AG04450 (cell line): Measurements from ENCODE around the gene CYP2A13. TPM values are rescaled to one million over a fixed set of nuclear protein-coding genes. Genes with fewer than 3 reads are reported as not detected.
"Not testable (repeated sequence)": the region's sequence is repeated elsewhere in the genome, so short reads cannot be mapped to it uniquely, and the experiment has no call there.

Experiments used
- CTCF ChIA-PET: fragments of 300-600, 350-600 bp; formaldehyde crosslinking; extraction: SDS; loops from one replicate; lab custom pipeline; 2022; ENCODE audit warnings: antibody characterized with exemption, inconsistent platforms; lab: Charles Lee
- POLR2A ChIA-PET: fragments of 350-600 bp; formaldehyde crosslinking; extraction: SDS; loops from one replicate; lab custom pipeline; 2021; ENCODE audit warnings: antibody characterized with exemption, inconsistent platforms; lab: Yijun Ruan, JAX
- DNase-seq: peaks from one replicate; pipeline ENCODE4 v3.0.0-alpha.2; 2011; ENCODE audit warnings: low read depth, low spot score
- H3K27ac ChIP-seq: one replicate; pipeline ENCODE4 v1.5.1; 2012; ENCODE audit warnings: low read depth, low read length, control low read depth
- H3K27me3 ChIP-seq: one replicate; pipeline ENCODE4 v1.6.0; 2012; ENCODE audit warnings: low read length; ENCODE audit not compliant: control insufficient read depth, insufficient read depth
- H3K4me3 ChIP-seq: 2 replicates; pipeline ENCODE4 v1.5.1; 2011; ENCODE audit warnings: mild to moderate bottlenecking, low read depth, low read length, control low read depth
- H3K9me3 ChIP-seq: 2 replicates; pipeline ENCODE4 v1.5.1; 2012; ENCODE audit warnings: low read length; ENCODE audit not compliant: control insufficient read depth, insufficient read depth
- polyA plus RNA-seq: library from polyadenylated mRNA; depleted of rRNA; stranded (reverse); fragments of >200 nt; gene quantifications from 2 replicates; pipeline ENCODE4 v1.2.3, GENCODE V29; 2011
- TF ChIP-seq, protein P1 (sequence below): IDR thresholded peaks from 2 replicates; pipeline ENCODE4 v1.5.1; 2011; ENCODE audit warnings: low read depth, low read length, control low read depth, inconsistent platforms

CYP2A13 gene
- polyA plus RNA-seq, 1 experiment: not detected

DNA sequence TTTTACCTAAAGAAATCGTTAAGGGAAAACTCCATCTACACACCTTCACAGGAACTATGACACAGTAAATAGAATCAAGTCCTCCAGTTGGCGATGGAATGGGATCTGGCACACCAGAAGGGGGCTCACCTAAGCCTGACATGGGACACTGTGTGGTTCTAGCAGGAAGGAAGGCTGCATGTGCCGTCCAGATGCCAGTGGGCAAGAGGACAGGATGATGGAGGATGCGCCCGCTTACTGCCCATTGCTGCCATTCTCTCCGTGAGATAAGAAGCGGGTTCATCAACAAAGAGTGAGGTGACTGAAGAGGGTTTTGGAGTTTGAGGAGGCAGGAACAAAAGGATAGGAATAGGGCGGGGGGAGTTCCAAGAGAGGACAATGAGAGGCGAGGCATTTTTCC, 23.0 kb downstream of the CYP2A13 start:
- Histone ChIP-seq H3K27ac (no peak overlapping the region), H3K4me3 (no peak overlapping the region), H3K27me3 (peaks cover 6% of the 10 kb centered on the region), H3K9me3 (no peaks in the 10 kb centered on the region; the same call in 1 of the 2 replicates)
- POLR2A ChIA-PET: no interaction called here
- CTCF ChIA-PET: no interaction called here
- DNase-seq: no peak
- TF ChIP-seq, protein P1, sequence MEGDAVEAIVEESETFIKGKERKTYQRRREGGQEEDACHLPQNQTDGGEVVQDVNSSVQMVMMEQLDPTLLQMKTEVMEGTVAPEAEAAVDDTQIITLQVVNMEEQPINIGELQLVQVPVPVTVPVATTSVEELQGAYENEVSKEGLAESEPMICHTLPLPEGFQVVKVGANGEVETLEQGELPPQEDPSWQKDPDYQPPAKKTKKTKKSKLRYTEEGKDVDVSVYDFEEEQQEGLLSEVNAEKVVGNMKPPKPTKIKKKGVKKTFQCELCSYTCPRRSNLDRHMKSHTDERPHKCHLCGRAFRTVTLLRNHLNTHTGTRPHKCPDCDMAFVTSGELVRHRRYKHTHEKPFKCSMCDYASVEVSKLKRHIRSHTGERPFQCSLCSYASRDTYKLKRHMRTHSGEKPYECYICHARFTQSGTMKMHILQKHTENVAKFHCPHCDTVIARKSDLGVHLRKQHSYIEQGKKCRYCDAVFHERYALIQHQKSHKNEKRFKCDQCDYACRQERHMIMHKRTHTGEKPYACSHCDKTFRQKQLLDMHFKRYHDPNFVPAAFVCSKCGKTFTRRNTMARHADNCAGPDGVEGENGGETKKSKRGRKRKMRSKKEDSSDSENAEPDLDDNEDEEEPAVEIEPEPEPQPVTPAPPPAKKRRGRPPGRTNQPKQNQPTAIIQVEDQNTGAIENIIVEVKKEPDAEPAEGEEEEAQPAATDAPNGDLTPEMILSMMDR: no peak

DNA sequence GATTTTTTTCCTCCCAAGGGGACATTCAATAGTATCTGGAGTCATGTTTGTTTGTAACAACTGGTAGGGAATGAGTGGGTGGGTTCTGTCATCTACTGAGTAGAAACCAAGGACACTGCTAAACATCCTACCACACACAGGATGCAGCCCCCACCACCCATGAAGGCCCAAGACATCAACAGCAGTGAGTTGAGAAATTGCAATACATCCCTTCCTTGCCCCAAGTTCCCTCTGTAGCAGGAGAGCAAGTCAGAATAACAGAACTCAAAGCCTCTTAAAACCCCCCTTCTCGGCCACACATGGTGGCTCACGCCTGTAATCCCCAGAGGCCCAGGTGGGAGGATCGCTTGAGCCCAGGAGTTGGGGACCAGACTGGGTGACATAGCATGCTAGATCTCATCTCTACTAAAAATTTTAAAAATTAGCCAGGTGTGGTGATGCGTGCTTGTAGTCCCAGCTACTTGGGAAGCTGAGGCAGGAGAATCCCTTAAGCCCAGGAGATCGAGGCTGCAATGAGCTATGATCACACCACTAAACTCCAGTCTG, 23.6 kb downstream of the CYP2A13 start:
- CTCF ChIA-PET: no interaction called here

DNA sequence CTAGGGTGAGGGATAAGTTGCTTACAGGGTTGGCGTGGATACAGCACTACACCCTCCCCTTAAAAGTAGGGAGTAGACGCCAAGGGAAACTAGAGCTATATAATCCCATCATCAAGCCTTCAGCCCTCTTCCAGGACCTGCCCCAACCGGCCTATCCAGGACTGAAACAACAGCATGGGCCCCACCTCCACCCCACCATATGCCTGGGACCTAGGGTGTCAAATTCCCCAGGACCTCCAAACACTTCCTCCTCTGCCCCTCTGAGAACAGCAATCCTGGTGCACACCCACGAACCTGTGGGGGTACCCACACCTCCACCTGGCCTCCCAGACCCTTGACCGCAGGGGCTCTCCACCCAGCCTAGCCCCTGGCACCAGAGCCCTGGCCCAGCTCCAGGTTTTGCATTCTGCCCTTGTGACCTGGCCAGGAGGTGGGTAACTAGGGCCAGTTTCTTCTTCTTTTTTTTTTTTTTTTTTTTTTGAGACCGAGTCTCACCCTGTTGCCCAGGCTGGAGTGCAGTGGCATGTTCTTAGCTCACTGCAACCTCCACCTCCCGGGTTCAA, 24.6 kb downstream of the CYP2A13 start:
- Histone ChIP-seq H3K9me3 (no peaks in the 10 kb centered on the region; the same call in 1 of the 2 replicates), H3K27me3 (peaks cover 6% of the 10 kb centered on the region), H3K4me3 (no peak overlapping the region), H3K27ac (no peak overlapping the region)
- POLR2A ChIA-PET: no interaction called here
- CTCF ChIA-PET: no interaction called here
- TF ChIP-seq, protein P1: no peak
- DNase-seq: no peak

More for the DNA sequence above, 23.6 kb downstream of the CYP2A13 start:
- TF ChIP-seq, protein P1: no peak
- peaks cover 6% of the 10 kb centered on the region for H3K27me3 ChIP-seq
- no peak overlapping the region for H3K27ac ChIP-seq
- POLR2A ChIA-PET: no interaction called here
- H3K9me3 ChIP-seq: no peaks in the 10 kb centered on the region; the same call in 1 of the 2 replicates
- DNase-seq: no peak
- H3K4me3 ChIP-seq: no peak overlapping the region

DNA sequence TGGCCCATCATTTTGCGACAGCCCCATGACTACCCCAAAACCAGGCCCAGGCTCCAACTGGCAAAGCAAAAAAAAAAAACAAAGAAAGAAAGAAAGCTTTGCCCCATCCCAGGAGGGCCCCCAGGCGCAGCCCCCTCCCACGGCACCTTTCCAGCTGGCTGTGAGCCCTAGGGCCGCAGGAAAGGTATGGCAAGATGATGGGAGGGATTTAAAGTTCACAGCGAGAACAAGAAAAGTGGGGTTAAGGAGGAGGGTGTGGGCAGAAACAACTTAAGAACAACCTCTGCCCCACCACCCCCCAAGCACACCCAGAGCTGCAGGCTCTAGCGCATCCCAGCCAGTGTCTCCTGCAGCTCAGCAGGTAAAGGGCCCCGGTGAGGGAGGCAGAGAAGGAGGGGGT, 25.9 kb downstream of the CYP2A13 start, which contains the start of gene CYP2F1:
TSS of gene CYP2F1 (plus strand) at position 301 of the 400 bp plus-strand sequence. CDS start 1,757 bp downstream, outside the sequence.
- no peak for DNase-seq
- ChIA-PET POLR2A (no interaction called here), CTCF (no interaction called here)
- TF ChIP-seq, protein P1: no peak
- no peaks in the 10 kb centered on the region; the same call in 1 of the 2 replicates for H3K9me3 ChIP-seq
- no peak within 1 kb of the TSS for H3K27ac ChIP-seq
- H3K4me3 ChIP-seq: no peak within 1 kb of the TSS
- H3K27me3 ChIP-seq: peaks cover 6% of the 10 kb centered on the region

DNA sequence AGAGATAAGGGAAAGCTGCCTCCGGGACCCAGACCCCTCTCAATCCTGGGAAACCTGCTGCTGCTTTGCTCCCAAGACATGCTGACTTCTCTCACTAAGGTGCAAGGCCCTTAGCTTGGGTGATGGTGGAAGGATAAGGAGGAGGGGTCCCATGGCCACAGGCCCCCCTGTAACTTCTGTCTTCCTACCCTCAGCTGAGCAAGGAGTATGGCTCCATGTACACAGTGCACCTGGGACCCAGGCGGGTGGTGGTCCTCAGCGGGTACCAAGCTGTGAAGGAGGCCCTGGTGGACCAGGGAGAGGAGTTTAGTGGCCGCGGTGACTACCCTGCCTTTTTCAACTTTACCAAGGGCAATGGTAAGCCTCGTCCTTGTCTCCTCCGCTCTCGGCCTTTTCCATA, 28.0 kb downstream of the CYP2A13 start:
- Histone ChIP-seq H3K27ac (no peak overlapping the region), H3K4me3 (no peak overlapping the region), H3K27me3 (peaks cover 6% of the 10 kb centered on the region), H3K9me3 (no peaks in the 10 kb centered on the region; the same call in 1 of the 2 replicates)
- CTCF ChIA-PET: no interaction called here
- no peak for DNase-seq
- TF ChIP-seq, protein P1: no peak
- POLR2A ChIA-PET: no interaction called here

DNA sequence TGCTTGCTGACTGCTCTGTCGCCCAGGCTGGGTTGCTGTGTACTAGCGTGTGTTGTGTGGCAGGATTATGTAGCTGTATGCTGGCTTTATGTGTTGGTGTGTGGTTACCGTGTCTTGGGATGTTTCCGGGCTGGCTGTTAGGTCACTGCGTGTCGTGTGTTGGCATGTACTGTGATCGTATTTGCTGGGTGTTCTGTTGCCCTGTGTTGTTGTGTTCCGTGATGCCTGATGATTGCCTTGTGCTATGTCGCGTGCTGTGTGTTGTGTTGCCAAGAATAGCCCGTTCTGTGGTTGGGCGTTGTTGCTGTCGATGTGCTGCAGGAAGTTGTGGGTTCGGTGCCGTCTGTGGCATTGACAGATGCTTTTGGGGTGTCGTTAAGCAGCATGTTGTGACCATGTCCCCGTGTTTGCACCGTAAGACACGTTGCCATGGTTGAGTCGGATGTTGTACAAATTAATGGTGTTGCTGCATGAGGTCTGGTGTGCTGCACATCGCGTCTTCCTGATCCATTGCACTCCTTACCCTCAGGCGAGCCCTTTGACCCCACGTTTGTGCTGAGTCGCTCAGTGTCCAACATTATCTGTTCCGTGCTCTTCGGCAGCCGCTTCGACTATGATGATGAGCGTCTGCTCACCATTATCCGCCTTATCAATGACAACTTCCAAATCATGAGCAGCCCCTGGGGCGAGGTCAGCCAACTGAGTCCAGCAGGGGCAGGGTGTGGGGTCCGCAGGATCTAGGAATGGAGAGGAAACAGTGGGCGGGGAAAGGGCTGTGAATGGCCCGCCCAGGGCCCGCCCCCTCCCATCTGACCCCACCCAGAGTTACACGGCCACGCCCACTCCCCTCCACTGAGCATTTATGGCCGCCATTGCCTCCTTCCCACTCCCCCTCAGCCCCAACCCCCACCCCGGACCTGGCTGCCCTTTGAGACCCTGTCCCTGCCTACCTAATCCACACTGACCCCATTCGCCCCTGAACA, 33.0 kb downstream of the CYP2A13 start:
- POLR2A ChIA-PET, DNase-seq, H3K27ac ChIP-seq, CTCF ChIA-PET, H3K27me3 ChIP-seq, H3K9me3 ChIP-seq, H3K4me3 ChIP-seq: not testable (repeated sequence)

DNA sequence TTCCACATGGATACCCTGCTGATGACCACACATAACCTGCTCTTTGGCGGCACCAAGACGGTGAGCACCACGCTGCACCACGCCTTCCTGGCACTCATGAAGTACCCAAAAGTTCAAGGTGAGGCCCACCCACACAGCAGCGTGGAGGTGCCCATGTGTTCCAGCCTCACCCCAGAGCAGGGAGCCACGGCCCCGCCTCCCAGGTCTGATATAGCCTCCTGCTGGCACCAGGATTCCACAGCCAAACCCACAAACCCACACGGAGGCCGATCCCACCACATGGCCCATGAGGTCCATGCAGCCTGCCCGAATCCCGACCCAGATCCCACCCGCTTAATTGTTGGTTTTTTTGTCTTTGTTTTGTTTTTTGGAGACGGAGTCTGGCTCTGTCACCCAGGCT, 34.6 kb downstream of the CYP2A13 start:
- H3K4me3 ChIP-seq, CTCF ChIA-PET, H3K27ac ChIP-seq, POLR2A ChIA-PET, H3K9me3 ChIP-seq, H3K27me3 ChIP-seq, DNase-seq: not testable (repeated sequence)
